ENCODE data around the gene CDH12.

CDH12 gene

DNA sequence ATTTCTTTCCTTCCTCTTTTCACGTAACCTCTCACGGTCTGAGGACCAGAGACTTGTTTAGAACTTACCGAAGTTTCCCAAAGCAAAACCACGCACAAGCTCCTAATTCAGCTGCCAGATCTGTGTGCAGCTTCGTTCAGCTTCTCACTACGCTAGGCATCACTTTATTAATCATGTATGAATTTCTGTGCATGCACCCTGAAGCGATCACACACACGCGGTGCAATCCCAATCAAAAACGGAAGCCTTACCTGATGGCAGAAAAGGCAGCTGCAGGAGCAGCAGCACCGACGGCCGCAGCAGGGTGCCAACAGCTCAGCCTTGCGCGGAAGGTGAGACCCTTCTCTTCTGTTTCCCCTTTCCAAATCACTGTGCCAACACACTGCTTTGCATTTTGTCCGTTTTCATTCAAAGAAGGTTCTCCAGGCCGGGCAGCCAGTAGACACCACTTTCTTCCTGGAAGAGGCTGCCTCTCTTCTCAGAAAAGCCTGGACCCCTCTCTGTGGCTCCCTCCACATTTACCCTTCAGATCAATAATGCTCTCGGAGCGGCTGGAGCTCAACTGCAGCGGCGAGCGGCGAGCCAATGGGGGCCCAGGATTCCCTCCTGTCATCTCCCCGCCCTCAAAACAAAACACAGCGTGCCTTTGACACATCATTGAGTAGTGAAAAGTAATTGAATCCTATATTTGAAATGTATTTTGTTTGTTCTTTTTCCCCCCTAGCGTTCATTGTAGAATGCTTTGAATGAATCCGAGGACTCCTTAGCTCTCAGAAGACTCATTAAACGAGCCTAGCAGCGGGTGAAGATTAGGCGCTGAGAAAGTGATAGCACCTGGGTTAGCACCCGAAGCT lies at the start of gene CDH12:
Gene CDH12 (minus strand): TSS at position 538 of the 854 bp plus-strand sequence.
- TF ChIP-seq GATA3 (IDR thresholded peaks at IDR 0.05; ENCODE audit: low read depth, low read length) (no peak), GATA2 (IDR thresholded peaks at IDR 0.05; ENCODE audit: low read depth, low read length) (no peak)

GRCh38 chr5:22901885-22902284 lies 48.7 kb upstream of the CDH12 start:
- TF ChIP-seq GATA2 (IDR thresholded peaks at IDR 0.05; ENCODE audit: low read depth, low read length) (no peak), GATA3 (IDR thresholded peaks at IDR 0.05; ENCODE audit: low read depth, low read length) (no peak)

DNA sequence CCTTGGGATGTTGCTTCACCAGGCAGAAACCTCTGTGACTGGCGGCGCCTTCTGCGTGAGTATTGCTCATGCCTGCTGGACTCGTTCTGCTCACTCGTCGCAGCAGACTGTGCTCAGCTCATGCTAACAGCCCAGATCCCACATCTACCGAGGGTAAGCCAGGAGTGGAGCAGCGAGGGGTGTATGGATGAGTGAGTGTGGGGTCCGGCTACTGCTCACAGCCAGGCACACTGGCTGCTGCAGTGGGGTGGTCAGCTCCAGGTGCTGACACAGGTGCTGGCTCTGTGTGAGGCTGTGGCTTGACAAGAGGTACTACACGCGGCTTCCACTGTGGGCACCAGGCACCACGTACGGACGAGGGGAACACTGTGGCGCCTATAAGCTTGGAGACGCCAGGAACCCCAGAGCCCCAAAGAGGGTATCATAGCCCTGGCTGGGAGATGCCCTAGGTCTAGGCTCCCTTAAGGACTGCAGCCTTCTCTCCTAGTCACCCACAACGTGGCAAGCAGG lies 47.7 kb upstream of the CDH12 start:
- TF ChIP-seq GATA2 (IDR thresholded peaks at IDR 0.05; ENCODE audit: low read depth, low read length) (no peak), GATA3 (IDR thresholded peaks at IDR 0.05; ENCODE audit: low read depth, low read length) (no peak)

GRCh38 chr5:22899341-22899740 lies 46.2 kb upstream of the CDH12 start:
- TF ChIP-seq GATA2 (IDR thresholded peaks at IDR 0.05; ENCODE audit: low read depth, low read length) = no peak
- no peak for TF ChIP-seq GATA3 (IDR thresholded peaks at IDR 0.05; ENCODE audit: low read depth, low read length)

- TF ChIP-seq GATA2 (IDR thresholded peaks at IDR 0.05; ENCODE audit: low read depth, low read length) = no peak
- TF ChIP-seq GATA3 (IDR thresholded peaks at IDR 0.05; ENCODE audit: low read depth, low read length) = no peak
Observed at GRCh38 chr5:22896152-22896551, 43.0 kb upstream of the CDH12 start.

DNA sequence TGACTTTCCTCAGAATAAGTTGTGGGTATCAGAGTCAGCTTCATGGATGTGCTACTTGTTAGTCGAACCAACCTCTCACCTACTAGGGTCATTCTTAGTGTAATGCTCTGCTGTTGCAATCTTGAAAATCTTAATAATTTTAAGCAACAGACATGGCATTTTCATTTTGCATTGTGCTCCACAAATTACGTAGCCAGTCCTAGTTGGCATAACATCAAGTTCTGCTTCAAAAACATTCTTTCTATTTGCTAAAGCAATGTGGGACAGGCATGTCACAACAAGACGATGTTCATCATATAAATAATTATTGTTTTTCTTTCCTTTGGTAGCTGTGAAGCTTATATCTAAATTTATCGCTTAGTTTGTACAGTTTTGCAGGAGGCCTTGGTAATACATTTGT lies 39.3 kb upstream of the CDH12 start:
- TF ChIP-seq GATA2 (IDR thresholded peaks at IDR 0.05; ENCODE audit: low read depth, low read length) (no peak), GATA3 (IDR thresholded peaks at IDR 0.05; ENCODE audit: low read depth, low read length) (no peak)

DNA sequence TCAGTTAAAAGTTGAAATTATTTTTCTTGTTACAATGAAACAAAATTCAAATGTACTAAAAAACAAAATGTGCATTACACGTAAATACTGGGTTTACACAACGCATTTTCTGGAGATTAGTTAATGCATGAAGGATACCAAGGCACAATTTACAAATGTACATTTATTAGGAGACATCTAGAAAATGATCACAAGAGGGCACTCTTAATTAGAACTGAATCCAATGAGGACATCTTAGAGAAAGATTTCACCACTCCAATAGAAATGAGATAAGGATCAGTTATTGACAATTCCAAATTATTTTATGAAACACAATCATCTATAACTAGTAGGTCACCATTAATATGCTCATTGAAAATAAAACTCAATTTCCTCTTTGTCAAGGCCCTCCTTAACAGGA lies 36.6 kb upstream of the CDH12 start:
- TF ChIP-seq GATA3 (IDR thresholded peaks at IDR 0.05; ENCODE audit: low read depth, low read length) (no peak), GATA2 (IDR thresholded peaks at IDR 0.05; ENCODE audit: low read depth, low read length) (no peak)

- TF ChIP-seq GATA2 (IDR thresholded peaks at IDR 0.05; ENCODE audit: low read depth, low read length) (no peak), GATA3 (IDR thresholded peaks at IDR 0.05; ENCODE audit: low read depth, low read length) (no peak)
Observed at GRCh38 chr5:22887566-22887965, 34.4 kb upstream of the CDH12 start.

- no peak for TF ChIP-seq GATA3 (IDR thresholded peaks at IDR 0.05; ENCODE audit: low read depth, low read length)
- TF ChIP-seq GATA2 (IDR thresholded peaks at IDR 0.05; ENCODE audit: low read depth, low read length) = no peak
Observed at GRCh38 chr5:22855824-22856223, 2.7 kb upstream of the CDH12 start.

GRCh38 chr5:22850981-22851380 lies 2.2 kb downstream of the CDH12 start:
- TF ChIP-seq GATA3 (IDR thresholded peaks at IDR 0.05; ENCODE audit: low read depth, low read length) = no peak
- no peak for TF ChIP-seq GATA2 (IDR thresholded peaks at IDR 0.05; ENCODE audit: low read depth, low read length)

DNA sequence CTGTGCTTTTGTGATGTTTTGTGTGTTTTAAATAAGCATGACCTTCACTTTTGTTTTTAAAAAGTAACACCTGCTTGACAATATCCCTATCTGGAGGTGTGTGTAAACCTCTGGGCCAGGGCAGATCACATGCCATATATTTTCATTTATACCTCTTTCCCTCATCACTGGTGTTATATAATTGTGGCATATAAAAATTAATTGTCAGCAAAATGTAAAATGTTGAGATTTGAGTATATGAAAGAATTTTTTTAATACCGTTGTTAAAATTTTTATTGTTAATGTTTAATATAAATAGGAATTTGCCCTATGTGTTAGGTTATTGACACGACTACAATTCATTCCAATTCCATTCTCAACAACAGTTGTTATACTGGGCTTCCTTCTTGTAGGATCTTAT lies 6.5 kb downstream of the CDH12 start:
- TF ChIP-seq GATA3 (IDR thresholded peaks at IDR 0.05; ENCODE audit: low read depth, low read length) = no peak
- TF ChIP-seq GATA2 (IDR thresholded peaks at IDR 0.05; ENCODE audit: low read depth, low read length) = no peak

DNA sequence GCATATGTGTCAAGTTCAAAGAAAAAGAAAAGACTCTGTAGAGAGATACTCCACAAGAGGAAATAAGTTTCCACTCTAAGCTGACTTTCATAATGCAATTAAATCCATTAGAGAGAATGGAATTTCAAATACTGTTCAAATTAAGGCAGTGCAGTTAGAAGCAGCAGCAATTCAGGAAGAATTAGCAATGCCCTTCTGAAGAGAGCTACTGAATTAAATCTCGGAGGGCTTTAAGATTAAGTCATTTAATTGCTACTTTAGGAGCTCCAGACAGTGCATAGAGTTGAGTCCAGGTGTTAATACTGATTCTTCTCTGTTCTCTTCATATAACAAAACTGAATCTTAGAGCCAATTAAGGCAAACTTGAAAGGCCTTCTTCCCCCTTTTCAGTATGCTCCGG lies 8.5 kb downstream of the CDH12 start:
- no peak for TF ChIP-seq GATA3 (IDR thresholded peaks at IDR 0.05; ENCODE audit: low read depth, low read length)
- TF ChIP-seq GATA2 (IDR thresholded peaks at IDR 0.05; ENCODE audit: low read depth, low read length) = no peak

GRCh38 chr5:22844155-22844554 lies 9.0 kb downstream of the CDH12 start:
- TF ChIP-seq GATA2 (IDR thresholded peaks at IDR 0.05; ENCODE audit: low read depth, low read length) = no peak
- TF ChIP-seq GATA3 (IDR thresholded peaks at IDR 0.05; ENCODE audit: low read depth, low read length) = no peak

GRCh38 chr5:22842574-22842973 lies 10.6 kb downstream of the CDH12 start:
- TF ChIP-seq GATA3 (IDR thresholded peaks at IDR 0.05; ENCODE audit: low read depth, low read length) (no peak), GATA2 (IDR thresholded peaks at IDR 0.05; ENCODE audit: low read depth, low read length) (no peak)

- TF ChIP-seq GATA2 (IDR thresholded peaks at IDR 0.05; ENCODE audit: low read depth, low read length) = no peak
- no peak for TF ChIP-seq GATA3 (IDR thresholded peaks at IDR 0.05; ENCODE audit: low read depth, low read length)
Observed at GRCh38 chr5:22837803-22838202, 15.3 kb downstream of the CDH12 start.

All from SH-SY5Y (cell line).